NCI-H2107 treated with DMSO at 0.1 percent for 48 hours (cell line): ENCODE results near the gene ZNF184.
"Not testable (repeated sequence)": the region's sequence is repeated elsewhere in the genome, so short reads cannot be mapped to it uniquely, and the experiment has no call there.

Experiments used
- DNase-seq: peaks from one replicate; lab custom pipeline; 2025; ENCODE audit not compliant: unreplicated experiment; lab: John Stamatoyannopoulos, UW

ZNF184 gene

DNA sequence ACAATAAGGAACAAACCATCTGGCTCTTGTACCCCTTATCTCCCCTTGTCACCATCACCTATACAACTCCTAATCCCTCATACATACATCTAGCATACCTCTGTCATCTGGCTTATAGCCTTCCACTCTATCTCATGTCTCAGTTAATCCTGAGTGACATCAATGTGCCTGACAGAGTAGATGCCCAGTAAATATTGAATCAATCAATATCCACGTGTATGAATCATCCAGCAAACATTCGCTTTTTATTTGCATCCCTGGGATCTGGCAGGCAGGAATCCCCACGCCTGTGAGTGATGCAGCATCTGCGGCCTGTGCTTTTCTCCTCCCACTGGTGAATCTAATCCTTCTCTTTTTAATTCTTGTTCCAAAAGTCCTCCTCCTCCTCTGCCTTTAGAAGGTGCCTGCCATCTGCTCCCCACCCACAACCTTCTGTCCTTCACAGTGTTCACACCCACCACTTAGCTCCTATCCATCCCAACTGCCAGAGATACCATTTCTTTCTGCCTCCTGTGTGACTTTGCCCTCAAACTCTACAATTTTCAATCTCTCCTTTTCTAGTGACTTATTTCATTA is 46.8 kb downstream of the ZNF184 start:
- no peak for DNase-seq

DNA sequence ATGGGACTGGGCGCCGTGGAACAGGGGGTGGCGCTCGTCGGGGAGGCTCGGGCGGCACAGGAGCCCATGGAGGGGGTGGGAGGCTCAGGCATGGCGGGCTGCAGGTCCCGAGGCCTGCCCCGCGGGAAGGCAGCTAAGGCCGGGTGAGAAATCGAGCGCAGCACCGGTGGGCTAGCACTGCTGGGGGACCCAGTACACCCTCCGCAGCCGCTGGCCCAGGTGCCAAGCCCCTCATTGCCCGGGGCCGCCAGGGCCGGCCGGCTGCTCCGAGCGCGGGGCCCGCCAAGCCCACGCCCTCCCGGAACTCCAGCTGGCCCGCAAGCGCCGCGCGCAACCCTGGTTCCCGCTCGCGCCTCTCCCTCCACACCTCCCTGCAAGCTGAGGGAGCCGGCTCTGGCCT is 48.1 kb downstream of the ZNF184 start:
- DNase-seq = not testable (repeated sequence)

GRCh38 chr6:27422651-27423332 is 50.1 kb downstream of the ZNF184 start:
- DNase-seq = no peak

DNA sequence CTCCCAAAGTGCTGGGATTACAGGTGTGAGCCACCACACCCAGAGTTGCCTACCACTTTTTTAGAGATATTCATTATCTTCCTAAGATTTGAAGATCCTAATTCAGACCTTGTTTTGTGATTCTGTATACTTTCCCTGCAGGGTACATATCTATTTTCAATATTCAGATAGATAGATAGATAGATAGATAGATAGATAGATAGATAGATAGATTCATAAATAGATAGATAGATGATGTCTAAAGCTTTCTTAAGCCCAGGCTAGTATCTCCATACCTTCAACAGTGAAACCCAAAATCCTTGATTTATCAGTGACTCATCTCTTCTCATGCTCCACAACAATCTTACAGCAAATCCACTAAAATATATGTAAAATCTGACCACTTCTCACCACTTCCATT is 53.5 kb downstream of the ZNF184 start:
- no peak for DNase-seq

- DNase-seq = no peak
Observed at GRCh38 chr6:27415898-27416297, 57.0 kb downstream of the ZNF184 start.

- no peak for DNase-seq
Observed at GRCh38 chr6:27414996-27415395, 57.9 kb downstream of the ZNF184 start.

GRCh38 chr6:27414300-27414699 is 58.6 kb downstream of the ZNF184 start:
- no peak for DNase-seq

GRCh38 chr6:27407153-27407814 is 65.6 kb downstream of the ZNF184 start:
- no peak for DNase-seq

DNA sequence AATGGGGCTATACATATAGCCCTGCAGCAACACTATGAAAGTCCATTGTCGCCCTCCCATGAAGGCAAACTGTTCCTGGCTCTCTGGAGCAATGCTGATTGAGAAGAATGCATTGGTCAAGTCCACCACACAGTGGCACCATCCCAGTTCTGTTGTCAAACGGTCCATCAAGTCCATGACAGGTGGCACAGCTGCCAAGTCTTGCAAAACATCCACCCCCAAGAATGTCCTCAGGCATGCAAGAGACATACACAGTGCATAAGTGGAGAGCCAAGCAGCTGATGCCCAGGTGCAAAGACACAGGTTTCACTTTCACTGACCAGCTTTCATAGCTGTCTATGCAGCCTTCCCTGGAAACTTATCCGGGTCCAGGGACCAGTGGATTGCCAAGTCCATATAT is 66.8 kb downstream of the ZNF184 start:
- no peak for DNase-seq

- no peak for DNase-seq
Observed at GRCh38 chr6:27400877-27401642, 71.8 kb downstream of the ZNF184 start.
